Measurements from ENCODE around the gene FGF4.

FGF4 gene

GRCh38 chr11:69775163-69775755, at the start of gene FGF4:
TSS of gene FGF4 (minus strand) at chr11:69775341. CDS start at chr11:69775084, 257 bp downstream.
- no peak for DNase-seq

- DNase-seq = no peak
These were observed 48.6 kb upstream of the FGF4 start for GRCh38 chr11:69823641-69824265.

GRCh38 chr11:69822676-69823494, 47.7 kb upstream of the FGF4 start:
- no peak for DNase-seq

- DNase-seq = no peak
These were observed 46.4 kb upstream of the FGF4 start for GRCh38 chr11:69821511-69822040.

GRCh38 chr11:69820441-69820840, 45.3 kb upstream of the FGF4 start:
- no peak for DNase-seq

GRCh38 chr11:69819541-69820070, 44.5 kb upstream of the FGF4 start:
- no peak for DNase-seq

GRCh38 chr11:69818603-69819441, 43.7 kb upstream of the FGF4 start, which contains the start of gene FGF3:
TSS of gene FGF3 (minus strand) at chr11:69819416. CDS start at chr11:69818933, 483 bp downstream.
- DNase-seq = no peak

GRCh38 chr11:69818231-69818602, 43.1 kb upstream of the FGF4 start:
- no peak for DNase-seq

GRCh38 chr11:69817265-69818230, 42.4 kb upstream of the FGF4 start:
- no peak for DNase-seq

GRCh38 chr11:69816671-69817070, 41.5 kb upstream of the FGF4 start:
- no peak for DNase-seq

GRCh38 chr11:69815973-69816372, 40.8 kb upstream of the FGF4 start:
- no peak for DNase-seq

- no peak for DNase-seq
These were observed 39.8 kb upstream of the FGF4 start for GRCh38 chr11:69814902-69815301.

- no peak for DNase-seq
These were observed 39.3 kb upstream of the FGF4 start for GRCh38 chr11:69814411-69814810.

GRCh38 chr11:69813839-69814238, 38.7 kb upstream of the FGF4 start:
- DNase-seq = no peak

- DNase-seq = no peak
These were observed 37.8 kb upstream of the FGF4 start for GRCh38 chr11:69812946-69813345.

- DNase-seq = no peak
These were observed 37.1 kb upstream of the FGF4 start for GRCh38 chr11:69812256-69812655.

- DNase-seq = no peak
These were observed 36.3 kb upstream of the FGF4 start for GRCh38 chr11:69811431-69811830.

GRCh38 chr11:69810289-69811118, 35.4 kb upstream of the FGF4 start:
- no peak for DNase-seq

- no peak for DNase-seq
These were observed 33.5 kb upstream of the FGF4 start for GRCh38 chr11:69808667-69809086.

GRCh38 chr11:69807106-69807815, 32.1 kb upstream of the FGF4 start:
- no peak for DNase-seq
